Stimulated activated CD8-positive, alpha-beta memory T cell treated with anti-CD3 and anti-CD28 coated beads, Interleukin-12 subunit alpha, Interleukin-12 subunit beta, amount 100 ng/mL, for 1 hour (primary cell): Measurements from ENCODE around the gene FNDC5.

Source experiments
- DNase-seq: peaks from one replicate; pipeline ENCODE4 v3.0.0-alpha.2; 2020; ENCODE audit warnings: low read depth

Gene FNDC5

GRCh38 chr1:32897082-32898049 is 26.7 kb upstream of the FNDC5 start:
- no peak for DNase-seq

- no peak for DNase-seq
Measured at GRCh38 chr1:32896451-32896850, 25.7 kb upstream of the FNDC5 start.

- no peak for DNase-seq
Measured at GRCh38 chr1:32895325-32896215, 24.9 kb upstream of the FNDC5 start.

- DNase-seq = no peak
Measured at GRCh38 chr1:32894681-32895080, 24.0 kb upstream of the FNDC5 start.

- no peak for DNase-seq
Measured at GRCh38 chr1:32894019-32894600, 23.4 kb upstream of the FNDC5 start.

- no peak for DNase-seq
Measured at GRCh38 chr1:32893198-32894018, 22.7 kb upstream of the FNDC5 start.

- no peak for DNase-seq
Measured at GRCh38 chr1:32892368-32893197, 21.9 kb upstream of the FNDC5 start.

- DNase-seq = no peak
Measured at GRCh38 chr1:32891630-32892029, 20.9 kb upstream of the FNDC5 start.

GRCh38 chr1:32891241-32891570 is 20.5 kb upstream of the FNDC5 start:
- DNase-seq = no peak

GRCh38 chr1:32890516-32891240 is 20.0 kb upstream of the FNDC5 start:
- DNase-seq = no peak

- no peak for DNase-seq
Measured at GRCh38 chr1:32889731-32890278, 19.1 kb upstream of the FNDC5 start.

- DNase-seq = no peak
Measured at GRCh38 chr1:32888677-32889420, 18.1 kb upstream of the FNDC5 start.

- no peak for DNase-seq
Measured at GRCh38 chr1:32888134-32888533, 17.4 kb upstream of the FNDC5 start.

GRCh38 chr1:32887623-32888022 is 16.9 kb upstream of the FNDC5 start:
- DNase-seq = no peak

- DNase-seq = no peak
Measured at GRCh38 chr1:32886828-32887414, 16.2 kb upstream of the FNDC5 start.

- no peak for DNase-seq
Measured at GRCh38 chr1:32886004-32886827, 15.5 kb upstream of the FNDC5 start, which contains the start of gene HPCA. Gene HPCA, plus strand, starts transcription at chr1:32886491. Its CDS starts 2,408 bp downstream, at chr1:32888899.

GRCh38 chr1:32885676-32886003 is 14.9 kb upstream of the FNDC5 start:
- no peak for DNase-seq

GRCh38 chr1:32884726-32885125 is 14.0 kb upstream of the FNDC5 start:
- no peak for DNase-seq
